ENCODE results near the gene SPTSSB.

- TF ChIP-seq POLR2A (IDR thresholded peaks at IDR 0.05) (no peak), CTCF (IDR thresholded peaks at IDR 0.05) (no peak)
Measured at GRCh38 chr3:161395115-161396012, 24.0 kb upstream of the SPTSSB start.

All from thyroid gland (tissue), 4 donors.